Hindlimb muscle (tissue), 1 donor: ENCODE data around the gene PLPP6. TPM values are rescaled to one million over a fixed set of nuclear protein-coding genes. Genes with fewer than 3 reads are reported as not detected.

Source experiments
- DNase-seq: peaks from one replicate; pipeline ENCODE4 v3.0.0-alpha.2; 2013
- polyA plus RNA-seq: library from polyadenylated mRNA; unstranded; fragments of 120-200 nt; gene quantifications from one replicate; pipeline ENCODE4 v1.2.1, GENCODE V29; 2013; ENCODE audit not compliant: insufficient read length

Gene PLPP6
- polyA plus RNA-seq, 1 donor = 4.6 TPM

GRCh38 chr9:4700932-4701331 lies 38.8 kb downstream of the PLPP6 start:
- DNase-seq = no peak

- DNase-seq = no peak
These were observed 39.4 kb downstream of the PLPP6 start for GRCh38 chr9:4701526-4701925.

- no peak for DNase-seq
These were observed 42.0 kb downstream of the PLPP6 start for GRCh38 chr9:4704129-4704528.

- no peak for DNase-seq
These were observed 43.9 kb downstream of the PLPP6 start for GRCh38 chr9:4706021-4706420.

GRCh38 chr9:4706971-4707622 lies 45.0 kb downstream of the PLPP6 start:
- DNase-seq = no peak

- no peak for DNase-seq
These were observed 47.3 kb downstream of the PLPP6 start for GRCh38 chr9:4709380-4709779.

GRCh38 chr9:4713849-4714248 lies 51.8 kb downstream of the PLPP6 start:
- no peak for DNase-seq

- DNase-seq = no peak
These were observed 52.3 kb downstream of the PLPP6 start for GRCh38 chr9:4714266-4715016.

Other genes starting within 250 kb of the PLPP6 start
- 0.26 TPM for gene SLC1A1, start 171.8 kb upstream of the PLPP6 start, polyA plus RNA-seq
- gene SPATA6L, start 4.2 kb downstream of the PLPP6 start, polyA plus RNA-seq = 0.53 TPM
- 24.4 TPM for gene CDC37L1, start 17.3 kb downstream of the PLPP6 start, polyA plus RNA-seq
- 43.6 TPM for gene AK3, start 78.9 kb downstream of the PLPP6 start, polyA plus RNA-seq
- 17.4 TPM for gene RCL1, start 130.7 kb downstream of the PLPP6 start, polyA plus RNA-seq